HepG2 (cell line): Measurements from ENCODE around the gene HES7. TPM values are rescaled to one million over a fixed set of nuclear protein-coding genes. Genes with fewer than 3 reads are reported as not detected.

Source experiments
- CEBPB ChIP-seq: IDR thresholded peaks from 2 replicates; pipeline ENCODE4 v1.6.1; 2011; ENCODE audit warnings: low read depth, low read length, improper control_type of control experiment, borderline replicate concordance
- GZF1 ChIP-seq: sonication (generic); formaldehyde crosslinking; IDR thresholded peaks from 2 replicates; pipeline ENCODE4 v1.5.1; 2020; ENCODE audit warnings: mild to moderate bottlenecking, missing genetic modification reagents
- HOXA7 ChIP-seq: sonication (generic); formaldehyde crosslinking; IDR thresholded peaks from 2 replicates; pipeline ENCODE4 v1.8.1; 2022; ENCODE audit warnings: mild to moderate bottlenecking, missing genetic modification reagents, moderate library complexity
- JARID2 ChIP-seq: sonication (generic); formaldehyde crosslinking; IDR thresholded peaks from 2 replicates; pipeline ENCODE4 v1.8.1; 2023; ENCODE audit warnings: missing genetic modification reagents, inconsistent platforms; ENCODE audit not compliant: insufficient replicate concordance
- KDM5A ChIP-seq: fragments of 200-600 bp; sonication (generic); IDR thresholded peaks from 2 replicates; pipeline ENCODE4 v1.7.0; 2018; ENCODE audit warnings: antibody characterized with exemption, mild to moderate bottlenecking, low read length, borderline replicate concordance
- MXI1 ChIP-seq: IDR thresholded peaks from 3 replicates; pipeline ENCODE4 v1.6.1; 2012; ENCODE audit warnings: low read depth, low read length, inconsistent platforms, borderline replicate concordance
- NFE2L2 ChIP-seq: fragments of 150-350 bp; IDR thresholded peaks from 2 replicates; pipeline ENCODE4 v1.6.1; 2014; ENCODE audit warnings: low read length
- ONECUT2 ChIP-seq: sonication (generic); formaldehyde crosslinking; IDR thresholded peaks from 2 replicates; pipeline ENCODE4 v1.4.0; 2020; ENCODE audit warnings: missing genetic modification reagents
- POLR2G ChIP-seq: fragments of 200-400 bp; formaldehyde crosslinking; IDR thresholded peaks from 2 replicates; pipeline ENCODE4 v1.6.1; 2018; ENCODE audit warnings: mild to moderate bottlenecking, low read depth, low read length, moderate library complexity
- TAF15 ChIP-seq: fragments of 200-400 bp; formaldehyde crosslinking; IDR thresholded peaks from one replicate; pipeline ENCODE4 v1.6.1; 2018; ENCODE audit warnings: mild to moderate bottlenecking, low read depth, low read length; ENCODE audit not compliant: poor library complexity, severe bottlenecking
- U2AF2 ChIP-seq: fragments of 200-400 bp; formaldehyde crosslinking; IDR thresholded peaks from 2 replicates; pipeline ENCODE4 v1.6.1; 2017; ENCODE audit warnings: low read depth, mild to moderate bottlenecking, low read length
- ZBTB1 ChIP-seq: sonication (generic); formaldehyde crosslinking; IDR thresholded peaks from 2 replicates; pipeline ENCODE4 v1.4.0; 2020; ENCODE audit warnings: missing genetic modification reagents, borderline replicate concordance
- ZNF143 ChIP-seq: sonication (generic); formaldehyde crosslinking; IDR thresholded peaks from 2 replicates; pipeline ENCODE4 v1.4.0; 2020; ENCODE audit warnings: missing genetic modification reagents
- ZNF17 ChIP-seq: sonication (generic); formaldehyde crosslinking; IDR thresholded peaks from 2 replicates; pipeline ENCODE4 v1.5.0; 2020; ENCODE audit warnings: mild to moderate bottlenecking, missing genetic modification reagents
- ZNF34 ChIP-seq: sonication (generic); formaldehyde crosslinking; IDR thresholded peaks from 2 replicates; pipeline ENCODE4 v1.4.0; 2020; ENCODE audit warnings: mild to moderate bottlenecking, missing genetic modification reagents, borderline replicate concordance
- ZNF567 ChIP-seq: sonication (generic); formaldehyde crosslinking; IDR thresholded peaks from 2 replicates; pipeline ENCODE4 v1.8.1; 2023; ENCODE audit warnings: mild to moderate bottlenecking, missing genetic modification reagents, borderline replicate concordance
- ZNF766 ChIP-seq: sonication (generic); formaldehyde crosslinking; IDR thresholded peaks from 2 replicates; pipeline ENCODE4 v1.5.0; 2020; ENCODE audit warnings: missing genetic modification reagents, borderline replicate concordance
- ZNF790 ChIP-seq: sonication (generic); formaldehyde crosslinking; IDR thresholded peaks from 2 replicates; pipeline ENCODE4 v1.8.0; 2022; ENCODE audit warnings: missing genetic modification reagents, mild to moderate bottlenecking, borderline replicate concordance
- ZNF792 ChIP-seq: IDR thresholded peaks from 2 replicates; pipeline ENCODE4 v1.6.1; 2016
- ZSCAN25 ChIP-seq: sonication (generic); formaldehyde crosslinking; IDR thresholded peaks from 2 replicates; pipeline ENCODE4 v1.8.0; 2022; ENCODE audit warnings: mild to moderate bottlenecking, missing genetic modification reagents
- polyA plus RNA-seq, 8 experiments: library from polyadenylated mRNA; depleted of rRNA in 3 of 8; stranded (reverse) in 7 of 8; unstranded in 1 of 8; fragments of >200 nt; fragmentation: Illumina TruSeq in 4 of 8; extraction: Trizol in 4 of 8; gene quantifications; 2 replicates each; pipeline versions ENCODE4 v1.2.1 to v1.2.3, GENCODE V29; 2011 to 2016; ENCODE audit warnings: low read depth in 4 of 8, missing spikeins in 1 of 8, mixed read lengths in 1 of 8; ENCODE audit not compliant: insufficient read depth in 1 of 8
- total RNA-seq, 5 experiments: library from RNA; depleted of rRNA; stranded (reverse); fragments of >200 nt; fragmentation: Illumina TruSeq; extraction: Trizol; gene quantifications; 2 replicates each; pipeline ENCODE4 v1.2.3, GENCODE V29; 2016; ENCODE audit warnings: low read depth in 1 of 5
- TF ChIP-seq, protein P1 (sequence below): sonication (generic); IDR thresholded peaks from 2 replicates; pipeline ENCODE4 v1.6.1; 2016; ENCODE audit warnings: low read depth, borderline replicate concordance
- TF ChIP-seq, protein P2 (sequence below): sonication (generic); formaldehyde crosslinking; IDR thresholded peaks from 2 replicates; pipeline ENCODE4 v1.4.0; 2020; ENCODE audit warnings: mild to moderate bottlenecking, missing genetic modification reagents
- TF ChIP-seq, protein P3 (sequence below): conservative IDR thresholded peaks from 2 replicates; pipeline ENCODE4 v1.6.1; 2018; ENCODE audit warnings: missing genetic modification reagents
- TF ChIP-seq, protein P4 (sequence below): sonication (generic); formaldehyde crosslinking; IDR thresholded peaks from 2 replicates; pipeline ENCODE4 v1.5.1; 2020; ENCODE audit warnings: missing genetic modification reagents, mild to moderate bottlenecking, borderline replicate concordance

Gene HES7
- total and polyA plus RNA-seq, 2 of the 13 experiments (the other 11 are each of a cell fraction or from before 2014, with no cell fraction given) = not detected

DNA sequence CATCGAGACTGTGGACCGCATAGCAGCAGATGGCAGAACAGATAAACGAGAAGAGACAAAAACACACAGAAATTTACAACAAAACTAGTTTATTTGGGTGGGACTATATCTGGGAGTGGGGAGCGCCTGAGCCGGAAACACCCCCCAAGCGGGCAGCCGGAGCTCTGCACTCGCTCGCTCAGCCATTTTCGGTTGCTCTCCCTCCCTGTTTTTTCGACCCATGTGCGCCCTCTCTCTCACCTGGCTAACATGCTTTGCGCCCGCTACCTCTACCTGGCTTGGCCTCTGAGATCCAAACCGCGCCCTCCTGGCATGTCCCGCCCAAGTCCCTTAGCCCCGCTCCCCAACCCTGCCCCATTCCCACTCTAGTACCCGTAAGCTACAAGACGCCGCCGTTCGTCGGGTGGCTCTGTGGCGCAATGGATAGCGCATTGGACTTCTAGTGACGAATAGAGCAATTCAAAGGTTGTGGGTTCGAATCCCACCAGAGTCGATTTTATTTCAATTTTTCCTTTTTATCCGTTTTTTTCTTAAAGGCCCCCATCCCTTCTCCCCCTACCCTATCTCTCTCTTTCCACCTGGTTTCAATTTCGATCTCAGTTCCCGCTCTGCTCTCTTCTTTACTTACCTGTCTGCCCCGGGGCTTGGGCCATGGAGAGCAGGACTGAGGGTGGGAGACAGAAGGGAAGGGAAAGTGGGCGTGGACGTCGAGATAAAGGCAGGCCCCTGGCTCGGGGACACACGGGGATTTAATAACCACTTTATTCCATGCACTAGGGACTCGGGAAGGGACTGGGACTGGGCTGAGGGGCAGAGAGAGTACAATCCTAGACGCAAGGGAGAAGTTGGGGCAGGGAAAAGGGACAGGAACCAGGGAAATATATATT, 3.1 kb downstream of the HES7 start (continued):
- TF ChIP-seq, protein P1, sequence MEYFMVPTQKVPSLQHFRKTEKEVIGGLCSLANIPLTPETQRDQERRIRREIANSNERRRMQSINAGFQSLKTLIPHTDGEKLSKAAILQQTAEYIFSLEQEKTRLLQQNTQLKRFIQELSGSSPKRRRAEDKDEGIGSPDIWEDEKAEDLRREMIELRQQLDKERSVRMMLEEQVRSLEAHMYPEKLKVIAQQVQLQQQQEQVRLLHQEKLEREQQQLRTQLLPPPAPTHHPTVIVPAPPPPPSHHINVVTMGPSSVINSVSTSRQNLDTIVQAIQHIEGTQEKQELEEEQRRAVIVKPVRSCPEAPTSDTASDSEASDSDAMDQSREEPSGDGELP = 0 out of 2 replicates have a peak, but pooled peaks have one; percentile 13
- TF ChIP-seq HOXA7 (CRISPR knock-in tag) (no peak), JARID2 (CRISPR knock-in tag) (no peak), KDM5A (0 out of 2 replicates have a peak, but pooled peaks have one; percentile 24), ZBTB1 (CRISPR knock-in tag) (no peak), ZNF766 (no peak), ZNF790 (CRISPR knock-in tag) (no peak), ZNF17 (CRISPR knock-in tag) (no peak), GZF1 (CRISPR knock-in tag) (no peak), ZSCAN25 (no peak), ZNF567 (no peak), POLR2G (no peak), ONECUT2 (CRISPR knock-in tag) (no peak), U2AF2 (no peak), ZNF143 (CRISPR knock-in tag) (no peak; the same call in 1 of the 2 replicates), ZNF34 (no peak), ZNF792 (CRISPR knock-in tag) (no peak), NFE2L2 (no peak), TAF15 (no peak), MXI1 (no peak; the same call in 2 of the 3 replicates), CEBPB (peak; percentile 55; the same call in 1 of the 2 replicates)
- TF ChIP-seq, protein P2, sequence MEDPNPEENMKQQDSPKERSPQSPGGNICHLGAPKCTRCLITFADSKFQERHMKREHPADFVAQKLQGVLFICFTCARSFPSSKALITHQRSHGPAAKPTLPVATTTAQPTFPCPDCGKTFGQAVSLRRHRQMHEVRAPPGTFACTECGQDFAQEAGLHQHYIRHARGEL (CRISPR knock-in tag) = no peak
- TF ChIP-seq, protein P3, sequence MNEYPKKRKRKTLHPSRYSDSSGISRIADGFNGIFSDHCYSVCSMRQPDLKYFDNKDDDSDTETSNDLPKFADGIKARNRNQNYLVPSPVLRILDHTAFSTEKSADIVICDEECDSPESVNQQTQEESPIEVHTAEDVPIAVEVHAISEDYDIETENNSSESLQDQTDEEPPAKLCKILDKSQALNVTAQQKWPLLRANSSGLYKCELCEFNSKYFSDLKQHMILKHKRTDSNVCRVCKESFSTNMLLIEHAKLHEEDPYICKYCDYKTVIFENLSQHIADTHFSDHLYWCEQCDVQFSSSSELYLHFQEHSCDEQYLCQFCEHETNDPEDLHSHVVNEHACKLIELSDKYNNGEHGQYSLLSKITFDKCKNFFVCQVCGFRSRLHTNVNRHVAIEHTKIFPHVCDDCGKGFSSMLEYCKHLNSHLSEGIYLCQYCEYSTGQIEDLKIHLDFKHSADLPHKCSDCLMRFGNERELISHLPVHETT = no peak
- TF ChIP-seq, protein P4, sequence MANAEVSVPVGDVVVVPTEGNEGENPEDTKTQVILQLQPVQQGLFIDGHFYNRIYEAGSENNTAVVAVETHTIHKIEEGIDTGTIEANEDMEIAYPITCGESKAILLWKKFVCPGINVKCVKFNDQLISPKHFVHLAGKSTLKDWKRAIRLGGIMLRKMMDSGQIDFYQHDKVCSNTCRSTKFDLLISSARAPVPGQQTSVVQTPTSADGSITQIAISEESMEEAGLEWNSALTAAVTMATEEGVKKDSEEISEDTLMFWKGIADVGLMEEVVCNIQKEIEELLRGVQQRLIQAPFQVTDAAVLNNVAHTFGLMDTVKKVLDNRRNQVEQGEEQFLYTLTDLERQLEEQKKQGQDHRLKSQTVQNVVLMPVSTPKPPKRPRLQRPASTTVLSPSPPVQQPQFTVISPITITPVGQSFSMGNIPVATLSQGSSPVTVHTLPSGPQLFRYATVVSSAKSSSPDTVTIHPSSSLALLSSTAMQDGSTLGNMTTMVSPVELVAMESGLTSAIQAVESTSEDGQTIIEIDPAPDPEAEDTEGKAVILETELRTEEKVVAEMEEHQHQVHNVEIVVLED (CRISPR knock-in tag) = no peak
